ENCODE results near the gene PRIM2.
"Not testable (repeated sequence)": the region's sequence is repeated elsewhere in the genome, so short reads cannot be mapped to it uniquely, and the experiment has no call there.

PRIM2 gene

GRCh38 chr6:57279013-57279412 lies 38.4 kb upstream of the PRIM2 start:
- no peaks in the 10 kb centered on the region for H3K4me1 ChIP-seq (ENCODE audit: control extremely low read depth in 1 of 4, control insufficient read depth in 4 of 4, insufficient read depth in 4 of 4, low read length in 3 of 4)

GRCh38 chr6:57283106-57283505 lies 34.3 kb upstream of the PRIM2 start:
- Histone ChIP-seq H3K27ac (ENCODE audit: insufficient read depth in 1 of 2, low read depth in 1 of 2, low read length in 2 of 2, poor library complexity in 1 of 2, severe bottlenecking in 2 of 2) (no peak overlapping the region), H3K4me3 (ENCODE audit: control insufficient read depth in 1 of 7, extremely low read depth in 1 of 7, insufficient read depth in 4 of 7, low read depth in 2 of 7, low read length in 6 of 7) (no peak overlapping the region), H3K27me3 (replicated peaks in 2 of 5; ENCODE audit: control insufficient read depth in 4 of 5, insufficient read depth in 5 of 5, low read length in 4 of 5) (peaks cover 0 to 2% (median 0%) of the 10 kb centered on the region in 5 experiments), H3K4me1 (ENCODE audit: control extremely low read depth in 1 of 4, control insufficient read depth in 4 of 4, insufficient read depth in 4 of 4, low read length in 3 of 4) (no peaks in the 10 kb centered on the region), H3K9me3 (ENCODE audit: control extremely low read depth in 1 of 5, control insufficient read depth in 4 of 5, insufficient read depth in 2 of 5, low read depth in 1 of 5, low read length in 4 of 5) (peaks cover 0 to 3% (median 0%) of the 10 kb centered on the region in 5 experiments), H3K36me3 (ENCODE audit: control insufficient read depth in 4 of 4, insufficient read depth in 4 of 4, low read length in 3 of 4) (no peaks in the 10 kb centered on the region)
- no peak for DNase-seq
- ChIA-PET POLR2A (no interaction called here), CTCF (no interaction called here)

More at GRCh38 chr6:57279013-57279412, 38.4 kb upstream of the PRIM2 start:
- H3K36me3 ChIP-seq (ENCODE audit: control insufficient read depth in 4 of 4, insufficient read depth in 4 of 4, low read length in 3 of 4) = no peaks in the 10 kb centered on the region
- no peak for DNase-seq
- POLR2A ChIA-PET = no interaction called here
- peaks cover 0 to 2% (median 0%) of the 10 kb centered on the region in 5 experiments for H3K27me3 ChIP-seq (replicated peaks in 2 of 5; ENCODE audit: control insufficient read depth in 4 of 5, insufficient read depth in 5 of 5, low read length in 4 of 5)
- peaks cover 0 to 6% (median 0%) of the 10 kb centered on the region in 5 experiments for H3K9me3 ChIP-seq (ENCODE audit: control extremely low read depth in 1 of 5, control insufficient read depth in 4 of 5, insufficient read depth in 2 of 5, low read depth in 1 of 5, low read length in 4 of 5)
- no peak overlapping the region for H3K27ac ChIP-seq (ENCODE audit: insufficient read depth in 1 of 2, low read depth in 1 of 2, low read length in 2 of 2, poor library complexity in 1 of 2, severe bottlenecking in 2 of 2)
- H3K4me3 ChIP-seq (ENCODE audit: control insufficient read depth in 1 of 7, extremely low read depth in 1 of 7, insufficient read depth in 4 of 7, low read depth in 2 of 7, low read length in 6 of 7) = no peak overlapping the region
- CTCF ChIA-PET = interaction anchor here (1.0 to 1.3 kb wide), 2 partner anchors 12 to 15 kb away, joined by 3 read pairs; no protein-coding TSS in a partner anchor
- 100% methylated on average over 1 of the region's 2 CpGs for WGBS (ENCODE audit: insufficient coverage)

DNA sequence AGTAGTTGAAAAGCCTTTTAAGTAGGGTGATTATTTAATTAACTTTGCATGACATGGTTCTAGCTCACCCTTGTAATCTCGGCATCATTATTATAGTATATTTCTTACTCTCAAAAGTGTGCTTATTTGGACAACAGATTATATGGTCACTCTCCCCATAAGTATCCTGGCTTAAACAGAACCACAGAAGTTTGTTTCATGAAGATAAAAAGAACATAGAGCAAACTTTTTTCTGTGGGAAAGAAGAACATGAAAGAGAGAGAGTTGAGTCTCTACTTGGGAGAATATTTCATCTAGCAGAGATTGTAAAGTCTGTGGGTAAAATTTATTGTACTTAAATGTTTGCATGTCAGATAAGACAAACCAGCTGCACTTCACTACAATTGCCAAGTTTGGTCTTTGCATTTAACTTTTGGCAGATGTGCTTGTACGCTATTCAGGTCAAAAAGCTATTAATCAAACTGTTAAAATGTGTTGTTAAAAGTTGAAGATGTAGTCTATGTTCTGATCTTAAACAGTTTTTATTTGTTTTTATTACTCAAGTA lies 33.4 kb upstream of the PRIM2 start:
- ChIA-PET POLR2A (no interaction called here), CTCF (no interaction called here)
- H3K4me1 ChIP-seq (ENCODE audit: control extremely low read depth in 1 of 4, control insufficient read depth in 4 of 4, insufficient read depth in 4 of 4, low read length in 3 of 4) = no peaks in the 10 kb centered on the region
- peaks cover 0 to 2% (median 0%) of the 10 kb centered on the region in 5 experiments for H3K27me3 ChIP-seq (replicated peaks in 2 of 5; ENCODE audit: control insufficient read depth in 4 of 5, insufficient read depth in 5 of 5, low read length in 4 of 5)
- WGBS (ENCODE audit: insufficient coverage) = no CpG with 5 or more reads among the region's 2 CpGs
- DNase-seq = no peak
- peaks cover 0 to 4% (median 0%) of the 10 kb centered on the region in 5 experiments for H3K9me3 ChIP-seq (ENCODE audit: control extremely low read depth in 1 of 5, control insufficient read depth in 4 of 5, insufficient read depth in 2 of 5, low read depth in 1 of 5, low read length in 4 of 5)
- no peak overlapping the region for H3K27ac ChIP-seq (ENCODE audit: insufficient read depth in 1 of 2, low read depth in 1 of 2, low read length in 2 of 2, poor library complexity in 1 of 2, severe bottlenecking in 2 of 2)
- no peaks in the 10 kb centered on the region for H3K36me3 ChIP-seq (ENCODE audit: control insufficient read depth in 4 of 4, insufficient read depth in 4 of 4, low read length in 3 of 4)
- H3K4me3 ChIP-seq (ENCODE audit: control insufficient read depth in 1 of 7, extremely low read depth in 1 of 7, insufficient read depth in 4 of 7, low read depth in 2 of 7, low read length in 6 of 7) = no peak overlapping the region

GRCh38 chr6:57288136-57288535 lies 29.3 kb upstream of the PRIM2 start:
- H3K4me3 ChIP-seq (ENCODE audit: control insufficient read depth in 1 of 7, extremely low read depth in 1 of 7, insufficient read depth in 4 of 7, low read depth in 2 of 7, low read length in 6 of 7); H3K9me3 ChIP-seq (ENCODE audit: control extremely low read depth in 1 of 5, control insufficient read depth in 4 of 5, insufficient read depth in 2 of 5, low read depth in 1 of 5, low read length in 4 of 5); DNase-seq; H3K27me3 ChIP-seq (replicated peaks in 2 of 5; ENCODE audit: control insufficient read depth in 4 of 5, insufficient read depth in 5 of 5, low read length in 4 of 5); H3K27ac ChIP-seq (ENCODE audit: insufficient read depth in 1 of 2, low read depth in 1 of 2, low read length in 2 of 2, poor library complexity in 1 of 2, severe bottlenecking in 2 of 2); POLR2A ChIA-PET; H3K4me1 ChIP-seq (ENCODE audit: control extremely low read depth in 1 of 4, control insufficient read depth in 4 of 4, insufficient read depth in 4 of 4, low read length in 3 of 4); H3K36me3 ChIP-seq (ENCODE audit: control insufficient read depth in 4 of 4, insufficient read depth in 4 of 4, low read length in 3 of 4): not testable (repeated sequence)
- WGBS (ENCODE audit: insufficient coverage) = 93% methylated on average over 11 of the region's 12 CpGs
- CTCF ChIA-PET = interaction anchor here (1.0 kb wide), 1 partner anchor 21 kb away, joined by 4 read pairs; no protein-coding TSS in a partner anchor

DNA sequence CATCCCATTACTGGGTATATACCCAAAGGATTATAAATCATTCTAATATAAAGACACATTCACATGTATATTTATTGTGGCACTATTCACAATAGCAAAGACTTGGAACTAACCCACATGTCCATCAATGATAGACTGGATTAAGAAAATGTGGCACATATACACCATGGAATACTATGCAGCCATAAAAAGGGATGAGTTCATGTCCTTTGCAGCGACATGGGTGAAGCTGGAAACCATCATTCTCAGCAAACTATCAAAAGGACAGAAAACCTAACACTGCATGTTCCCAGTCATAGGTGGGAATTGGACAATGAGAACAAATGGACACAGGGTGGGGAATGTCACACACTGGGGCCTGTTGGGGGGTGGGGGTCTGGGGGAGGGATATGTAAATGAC lies 24.0 kb upstream of the PRIM2 start:
- POLR2A ChIA-PET = not testable (repeated sequence)

GRCh38 chr6:57294862-57295445 lies 22.5 kb upstream of the PRIM2 start:
- DNase-seq = no peak
- 100% methylated on average over 3 of the region's 6 CpGs for WGBS (ENCODE audit: insufficient coverage)
- CTCF ChIA-PET = interaction anchor here (1.0 kb wide), 1 partner anchor 582 kb away, joined by 3 read pairs; no protein-coding TSS in a partner anchor
- Histone ChIP-seq H3K9me3 (ENCODE audit: control extremely low read depth in 1 of 5, control insufficient read depth in 4 of 5, insufficient read depth in 2 of 5, low read depth in 1 of 5, low read length in 4 of 5) (no peaks in the 10 kb centered on the region), H3K36me3 (ENCODE audit: control insufficient read depth in 4 of 4, insufficient read depth in 4 of 4, low read length in 3 of 4) (no peaks in the 10 kb centered on the region), H3K4me3 (ENCODE audit: control insufficient read depth in 1 of 7, extremely low read depth in 1 of 7, insufficient read depth in 4 of 7, low read depth in 2 of 7, low read length in 6 of 7) (no peak overlapping the region), H3K27ac (ENCODE audit: insufficient read depth in 1 of 2, low read depth in 1 of 2, low read length in 2 of 2, poor library complexity in 1 of 2, severe bottlenecking in 2 of 2) (no peak overlapping the region), H3K27me3 (replicated peaks in 2 of 5; ENCODE audit: control insufficient read depth in 4 of 5, insufficient read depth in 5 of 5, low read length in 4 of 5) (no peaks in the 10 kb centered on the region), H3K4me1 (ENCODE audit: control extremely low read depth in 1 of 4, control insufficient read depth in 4 of 4, insufficient read depth in 4 of 4, low read length in 3 of 4) (no peaks in the 10 kb centered on the region)
- POLR2A ChIA-PET = no interaction called here

More for the DNA sequence above, 24.0 kb upstream of the PRIM2 start:
- not testable (repeated sequence) for H3K36me3 ChIP-seq (ENCODE audit: control insufficient read depth in 4 of 4, insufficient read depth in 4 of 4, low read length in 3 of 4); DNase-seq; H3K4me1 ChIP-seq (ENCODE audit: control extremely low read depth in 1 of 4, control insufficient read depth in 4 of 4, insufficient read depth in 4 of 4, low read length in 3 of 4); H3K4me3 ChIP-seq (ENCODE audit: control insufficient read depth in 1 of 7, extremely low read depth in 1 of 7, insufficient read depth in 4 of 7, low read depth in 2 of 7, low read length in 6 of 7); H3K27ac ChIP-seq (ENCODE audit: insufficient read depth in 1 of 2, low read depth in 1 of 2, low read length in 2 of 2, poor library complexity in 1 of 2, severe bottlenecking in 2 of 2); H3K27me3 ChIP-seq (replicated peaks in 2 of 5; ENCODE audit: control insufficient read depth in 4 of 5, insufficient read depth in 5 of 5, low read length in 4 of 5); H3K9me3 ChIP-seq (ENCODE audit: control extremely low read depth in 1 of 5, control insufficient read depth in 4 of 5, insufficient read depth in 2 of 5, low read depth in 1 of 5, low read length in 4 of 5)
- no CpG with 5 or more reads among the region's 1 CpG for WGBS (ENCODE audit: insufficient coverage)
- CTCF ChIA-PET = interaction anchor here (1.0 kb wide), 1 partner anchor 581 kb away, joined by 3 read pairs; no protein-coding TSS in a partner anchor

- ChIA-PET POLR2A (no interaction called here), CTCF (no interaction called here)
- no CpG with 5 or more reads among the region's 1 CpG for WGBS (ENCODE audit: insufficient coverage)
- Histone ChIP-seq H3K4me3 (ENCODE audit: control insufficient read depth in 1 of 7, extremely low read depth in 1 of 7, insufficient read depth in 4 of 7, low read depth in 2 of 7, low read length in 6 of 7) (no peak overlapping the region), H3K4me1 (ENCODE audit: control extremely low read depth in 1 of 4, control insufficient read depth in 4 of 4, insufficient read depth in 4 of 4, low read length in 3 of 4) (peaks cover 0 to 3% (median 0%) of the 10 kb centered on the region in 4 experiments), H3K27me3 (replicated peaks in 2 of 5; ENCODE audit: control insufficient read depth in 4 of 5, insufficient read depth in 5 of 5, low read length in 4 of 5) (no peaks in the 10 kb centered on the region), H3K27ac (ENCODE audit: insufficient read depth in 1 of 2, low read depth in 1 of 2, low read length in 2 of 2, poor library complexity in 1 of 2, severe bottlenecking in 2 of 2) (no peak overlapping the region), H3K36me3 (ENCODE audit: control insufficient read depth in 4 of 4, insufficient read depth in 4 of 4, low read length in 3 of 4) (no peaks in the 10 kb centered on the region), H3K9me3 (ENCODE audit: control extremely low read depth in 1 of 5, control insufficient read depth in 4 of 5, insufficient read depth in 2 of 5, low read depth in 1 of 5, low read length in 4 of 5) (no peaks in the 10 kb centered on the region)
- DNase-seq = no peak
These were observed 19.9 kb upstream of the PRIM2 start for GRCh38 chr6:57297505-57297904.
